Astrocyte (in vitro differentiated cells and primary cell): ENCODE data around the gene THTPA.

Experiments
- EZH2 ChIP-seq: IDR thresholded peaks from 2 replicates; pipeline ENCODE4 v1.6.1; 2012; ENCODE audit warnings: mild to moderate bottlenecking, low read length, inconsistent platforms; ENCODE audit not compliant: insufficient read depth
- TF ChIP-seq, protein P1 (sequence below): IDR thresholded peaks from 2 replicates; pipeline ENCODE4 v1.5.1; 2011; ENCODE audit warnings: low read depth, mild to moderate bottlenecking, inconsistent platforms, low read length, moderate library complexity; ENCODE audit not compliant: insufficient read depth

DNA sequence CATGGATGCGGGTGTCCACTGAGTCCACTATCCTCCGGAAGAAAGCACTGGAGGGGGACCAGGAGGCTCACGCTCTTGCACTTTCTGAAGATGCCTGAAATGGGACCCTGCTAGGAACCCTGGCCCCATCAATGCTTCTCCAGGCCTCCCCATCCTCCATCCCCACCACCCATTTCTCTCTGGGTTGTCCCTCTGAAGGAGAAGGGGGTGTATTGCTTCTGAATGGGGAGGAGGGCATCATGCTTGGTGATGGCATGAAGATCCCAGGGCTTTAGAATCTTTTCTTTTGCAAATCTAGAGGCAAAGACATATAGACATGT lies 23.2 kb downstream of the THTPA start:
- TF ChIP-seq, protein P1, sequence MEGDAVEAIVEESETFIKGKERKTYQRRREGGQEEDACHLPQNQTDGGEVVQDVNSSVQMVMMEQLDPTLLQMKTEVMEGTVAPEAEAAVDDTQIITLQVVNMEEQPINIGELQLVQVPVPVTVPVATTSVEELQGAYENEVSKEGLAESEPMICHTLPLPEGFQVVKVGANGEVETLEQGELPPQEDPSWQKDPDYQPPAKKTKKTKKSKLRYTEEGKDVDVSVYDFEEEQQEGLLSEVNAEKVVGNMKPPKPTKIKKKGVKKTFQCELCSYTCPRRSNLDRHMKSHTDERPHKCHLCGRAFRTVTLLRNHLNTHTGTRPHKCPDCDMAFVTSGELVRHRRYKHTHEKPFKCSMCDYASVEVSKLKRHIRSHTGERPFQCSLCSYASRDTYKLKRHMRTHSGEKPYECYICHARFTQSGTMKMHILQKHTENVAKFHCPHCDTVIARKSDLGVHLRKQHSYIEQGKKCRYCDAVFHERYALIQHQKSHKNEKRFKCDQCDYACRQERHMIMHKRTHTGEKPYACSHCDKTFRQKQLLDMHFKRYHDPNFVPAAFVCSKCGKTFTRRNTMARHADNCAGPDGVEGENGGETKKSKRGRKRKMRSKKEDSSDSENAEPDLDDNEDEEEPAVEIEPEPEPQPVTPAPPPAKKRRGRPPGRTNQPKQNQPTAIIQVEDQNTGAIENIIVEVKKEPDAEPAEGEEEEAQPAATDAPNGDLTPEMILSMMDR = no peak
- no peak for TF ChIP-seq EZH2
